IPS DF 6.9 (cell line): ENCODE measurements around the gene FIGN.

Experiments
- DNase-seq: peaks from one replicate; pipeline ENCODE4 v3.0.0-alpha.2; 2013; ENCODE audit warnings: low read depth, low spot score
- H3K27ac ChIP-seq: one replicate; pipeline ENCODE4 v1.5.1; 2013; ENCODE audit warnings: low read length, control low read depth
- H3K27me3 ChIP-seq: 2 replicates; pipeline ENCODE4 v1.6.1; 2013; ENCODE audit warnings: mild to moderate bottlenecking, low read length; ENCODE audit not compliant: control insufficient read depth, insufficient read depth
- H3K36me3 ChIP-seq: 2 replicates; pipeline ENCODE4 v1.6.1; 2013; ENCODE audit warnings: low read length; ENCODE audit not compliant: control insufficient read depth, insufficient read depth
- H3K4me1 ChIP-seq: 2 replicates; pipeline ENCODE4 v1.6.1; 2013; ENCODE audit warnings: low read length; ENCODE audit not compliant: control insufficient read depth, insufficient read depth
- H3K4me3 ChIP-seq: 2 replicates; pipeline ENCODE4 v1.5.1; 2013; ENCODE audit warnings: mild to moderate bottlenecking, low read length
- H3K9me3 ChIP-seq: 2 replicates; pipeline ENCODE4 v1.6.1; 2013; ENCODE audit warnings: low read length, inconsistent platforms; ENCODE audit not compliant: control insufficient read depth, insufficient read depth
- WGBS: extraction: QIAGEN DNeasy Blood & Tissue Kit; methylation state at CpG from one replicate; pipeline ENCODE4 v1.1.7; 2013; ENCODE audit warnings: mixed read lengths, missing lambda C conversion rate; ENCODE audit not compliant: insufficient read length, insufficient coverage; 5-methylcytosine and 5-hydroxymethylcytosine counted together

Gene FIGN

DNA sequence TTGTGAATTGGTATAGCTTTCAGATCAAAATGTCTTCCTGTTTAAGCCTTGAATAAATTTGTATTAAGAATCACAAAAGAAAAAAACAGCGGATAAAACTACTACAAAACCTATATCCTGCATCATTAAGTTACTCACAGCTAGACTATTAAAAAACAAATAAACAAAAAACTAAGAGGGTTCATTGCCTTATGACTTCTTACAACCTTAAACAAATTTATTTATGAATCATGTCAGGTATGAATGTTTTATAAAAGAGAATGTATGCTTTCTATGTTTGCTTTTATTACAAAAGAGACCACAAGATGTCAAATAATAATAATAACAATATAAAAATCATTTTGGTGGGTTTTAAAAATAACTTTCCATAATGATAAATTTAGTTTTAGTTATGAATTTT is 109.6 kb downstream of the FIGN start:
- no peak overlapping the region for H3K4me3 ChIP-seq
- DNase-seq: no peak
- H3K27ac ChIP-seq: no peak overlapping the region
- no peaks in the 10 kb centered on the region for H3K36me3 ChIP-seq
- H3K27me3 ChIP-seq: no peaks in the 10 kb centered on the region
- no peaks in the 10 kb centered on the region for H3K9me3 ChIP-seq
- H3K4me1 ChIP-seq: peaks cover 2% of the 10 kb centered on the region; the same call in 1 of the 2 replicates
- no CpG with 5 or more reads among the region's 1 CpG for WGBS

DNA sequence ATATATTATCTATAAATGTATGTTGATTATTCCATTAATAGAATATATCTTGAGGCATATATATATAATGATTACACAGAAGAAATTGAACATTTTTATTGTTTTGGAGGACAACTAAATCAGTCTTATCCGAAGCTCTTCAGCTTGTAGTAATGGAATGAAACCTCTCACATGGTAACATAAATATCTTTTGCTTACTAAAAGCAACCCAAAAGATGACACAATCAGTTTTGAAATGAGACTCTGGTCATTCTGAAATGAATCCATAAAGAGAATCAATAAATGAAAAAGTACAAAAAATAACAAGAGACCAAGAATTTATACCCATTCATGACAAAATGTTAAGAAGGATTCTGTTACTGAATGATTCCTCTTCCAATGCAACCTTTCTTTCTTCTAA is 110.2 kb downstream of the FIGN start:
- no CpG with 5 or more reads among the region's 1 CpG for whole genome bisulfite sequencing
- Histone ChIP-seq H3K4me1 (peaks cover 2% of the 10 kb centered on the region; the same call in 1 of the 2 replicates), H3K4me3 (no peak overlapping the region), H3K36me3 (no peaks in the 10 kb centered on the region), H3K9me3 (no peaks in the 10 kb centered on the region), H3K27ac (no peak overlapping the region), H3K27me3 (no peaks in the 10 kb centered on the region)
- no peak for DNase-seq

DNA sequence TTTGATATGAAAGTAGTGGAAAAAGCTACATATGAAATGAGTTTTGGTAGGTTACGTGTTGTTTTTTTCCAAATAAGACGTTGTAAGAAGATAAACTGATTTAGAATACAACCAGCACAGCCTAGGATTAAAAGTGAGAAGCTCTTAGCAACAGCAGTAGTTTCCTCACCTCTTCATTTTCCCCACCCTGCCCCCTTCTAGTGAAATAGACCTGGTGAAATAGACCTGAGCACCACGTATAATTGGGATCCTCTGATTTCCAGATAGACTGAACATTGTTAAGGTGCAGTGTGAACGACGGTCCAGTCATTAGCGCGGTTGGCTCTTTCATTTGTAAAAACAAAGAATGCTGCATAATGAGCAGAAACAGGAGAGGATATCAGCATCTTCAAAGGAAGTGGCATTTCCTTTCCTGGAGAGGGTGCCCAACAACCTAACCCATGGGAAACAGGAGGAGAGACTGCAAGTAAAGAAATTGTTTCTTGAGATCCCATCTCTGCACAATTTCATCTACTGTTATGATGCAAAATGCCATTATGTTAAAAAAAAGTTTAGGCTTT is 114.3 kb downstream of the FIGN start:
- H3K36me3 ChIP-seq: no peaks in the 10 kb centered on the region

DNA sequence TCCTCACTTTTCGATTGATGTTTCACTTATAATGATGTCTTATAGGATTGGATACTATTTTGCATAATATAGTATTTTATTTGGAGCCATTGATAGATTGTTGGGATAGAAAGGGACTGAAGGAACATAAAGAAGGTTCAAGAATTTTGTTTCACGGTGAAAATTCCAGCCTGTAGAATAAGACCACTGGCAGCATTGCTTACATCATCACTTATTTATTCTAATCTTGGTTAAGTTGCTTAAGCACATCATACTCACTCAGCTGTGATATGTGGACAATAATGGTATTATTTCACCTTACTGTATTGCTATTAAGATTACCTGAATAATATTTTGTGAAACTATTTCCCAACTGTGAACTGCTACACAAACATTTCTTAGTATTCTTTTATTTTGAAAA is 118.3 kb downstream of the FIGN start:
- no peaks in the 10 kb centered on the region for H3K9me3 ChIP-seq
- DNase-seq: no peak
- H3K27me3 ChIP-seq: no peaks in the 10 kb centered on the region
- H3K36me3 ChIP-seq: no peaks in the 10 kb centered on the region
- H3K4me3 ChIP-seq: no peak overlapping the region
- H3K27ac ChIP-seq: no peak overlapping the region
- no CpG with 5 or more reads among the region's 2 CpGs for WGBS
- H3K4me1 ChIP-seq: peaks cover 2% of the 10 kb centered on the region; the same call in 1 of the 2 replicates

More for the DNA sequence above, 114.3 kb downstream of the FIGN start:
- Histone ChIP-seq H3K9me3 (no peaks in the 10 kb centered on the region), H3K27ac (no peak overlapping the region), H3K4me1 (peaks cover 3% of the 10 kb centered on the region; the same call in 1 of the 2 replicates), H3K27me3 (no peaks in the 10 kb centered on the region), H3K4me3 (no peak overlapping the region)
- WGBS: 100% methylated on average over 1 of the region's 7 CpGs
- no peak for DNase-seq

DNA sequence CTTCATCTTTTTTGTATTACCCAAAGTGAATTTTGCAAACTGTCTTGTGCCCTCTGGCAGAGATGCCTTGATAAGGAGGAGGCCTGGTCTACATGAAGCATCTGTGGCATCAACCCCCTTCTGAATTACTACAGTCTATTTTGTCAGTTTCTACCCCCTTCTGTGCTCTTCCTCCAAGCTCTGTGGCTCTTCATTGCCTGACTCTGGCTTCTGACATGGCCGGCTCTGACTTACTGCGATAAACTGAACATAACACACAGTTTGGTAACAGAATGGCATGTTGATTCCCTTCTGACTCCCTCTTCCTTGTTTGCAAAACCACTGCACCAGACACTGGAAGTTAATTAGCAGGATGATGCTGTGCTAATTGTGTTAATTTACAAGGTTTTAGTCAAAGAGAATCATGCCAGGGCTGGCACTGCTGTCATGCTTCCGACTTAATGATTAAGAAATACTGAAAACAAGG is 122.5 kb downstream of the FIGN start:
- H3K9me3 ChIP-seq: no peaks in the 10 kb centered on the region
- WGBS: no CpG with 5 or more reads among the region's 3 CpGs
- H3K4me1 ChIP-seq: no peaks in the 10 kb centered on the region
- peaks cover 10% of the 10 kb centered on the region; the same call in 1 of the 2 replicates for H3K36me3 ChIP-seq
- H3K27me3 ChIP-seq: no peaks in the 10 kb centered on the region
- DNase-seq: no peak
- no peak overlapping the region for H3K4me3 ChIP-seq
- H3K27ac ChIP-seq: no peak overlapping the region

DNA sequence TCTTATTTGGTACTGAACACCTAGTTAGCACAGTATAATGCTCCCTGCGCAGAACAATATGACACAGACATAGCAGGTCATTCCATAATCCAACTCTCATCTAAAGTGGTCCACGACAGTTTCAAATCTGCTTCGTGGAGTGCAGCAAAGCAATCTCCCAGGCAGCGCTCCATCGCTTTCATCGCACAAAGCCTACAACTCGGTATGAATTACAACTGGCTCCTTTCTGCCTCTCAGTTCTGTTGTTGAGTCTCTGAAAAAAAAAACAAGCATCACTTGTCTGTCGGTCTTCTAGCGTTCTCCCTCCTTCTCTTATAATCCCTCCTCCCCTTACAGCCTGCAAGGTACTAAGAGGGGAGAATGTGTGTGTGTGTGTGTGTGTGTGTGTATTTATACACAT is 123.5 kb downstream of the FIGN start:
- no peaks in the 10 kb centered on the region for H3K4me1 ChIP-seq
- no peak overlapping the region for H3K4me3 ChIP-seq
- H3K27ac ChIP-seq: no peak overlapping the region
- H3K9me3 ChIP-seq: no peaks in the 10 kb centered on the region
- H3K27me3 ChIP-seq: no peaks in the 10 kb centered on the region
- peaks cover 10% of the 10 kb centered on the region; the same call in 1 of the 2 replicates for H3K36me3 ChIP-seq
- no CpG with 5 or more reads among the region's 9 CpGs for WGBS
- DNase-seq: no peak

DNA sequence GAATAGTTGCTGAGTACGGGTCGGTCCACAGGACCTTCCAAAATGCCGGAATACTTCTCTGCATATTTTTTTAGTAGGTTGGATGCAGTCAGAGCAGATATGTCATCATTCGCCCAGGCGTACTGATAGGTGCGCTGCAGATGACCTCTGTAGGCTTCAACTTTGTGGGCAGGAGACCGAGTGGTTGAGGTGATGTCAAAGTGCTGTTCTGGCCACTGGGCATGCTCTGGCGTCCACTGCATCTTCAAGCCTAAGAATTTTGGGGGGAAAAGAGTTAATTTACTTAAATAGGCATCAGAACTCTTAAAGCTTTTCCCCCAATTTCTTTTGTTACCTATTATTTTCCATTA is 124.3 kb downstream of the FIGN start:
- no peak overlapping the region for H3K4me3 ChIP-seq
- peaks cover 10% of the 10 kb centered on the region; the same call in 1 of the 2 replicates for H3K36me3 ChIP-seq
- no peaks in the 10 kb centered on the region for H3K9me3 ChIP-seq
- DNase-seq: no peak
- no peak overlapping the region for H3K27ac ChIP-seq
- no CpG with 5 or more reads among the region's 8 CpGs for WGBS
- no peaks in the 10 kb centered on the region for H3K4me1 ChIP-seq
- no peaks in the 10 kb centered on the region for H3K27me3 ChIP-seq

DNA sequence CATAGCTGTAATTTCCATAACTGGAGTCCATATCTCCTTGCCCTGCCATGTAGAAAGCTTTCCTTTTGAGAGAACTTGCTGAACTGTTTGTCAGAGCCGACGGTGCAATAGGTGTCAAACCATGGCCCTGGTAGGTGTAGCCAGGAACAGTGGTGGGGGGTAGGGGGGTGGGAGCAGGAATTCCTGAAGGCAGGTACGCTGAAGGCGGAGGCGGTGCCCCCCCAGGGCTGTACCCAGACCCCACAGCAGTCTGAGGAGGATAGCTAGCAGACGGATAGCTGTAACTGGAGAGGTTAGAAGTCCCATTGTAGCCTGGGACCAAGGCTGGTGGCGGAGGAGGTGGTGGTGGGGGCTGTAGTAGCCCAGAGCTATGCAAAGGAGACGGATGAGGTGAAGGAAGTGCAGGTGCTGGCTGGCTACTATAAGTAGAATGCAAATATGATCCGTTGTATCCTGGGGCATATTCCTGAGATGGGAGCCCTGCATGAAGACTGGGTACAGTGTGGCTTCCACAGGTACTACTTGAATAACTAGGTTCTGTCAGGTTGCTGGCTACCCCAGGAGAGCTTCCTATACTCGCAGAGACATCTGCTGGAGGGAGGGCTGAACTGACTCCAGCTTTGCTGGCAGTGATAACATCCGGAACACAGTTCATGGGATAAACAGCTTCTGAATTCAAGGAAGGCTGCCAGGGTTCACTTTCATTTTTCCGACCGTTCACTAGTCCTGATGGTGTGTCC is 124.8 kb downstream of the FIGN start:
- Histone ChIP-seq H3K36me3 (peaks cover 10% of the 10 kb centered on the region; the same call in 1 of the 2 replicates), H3K9me3 (no peaks in the 10 kb centered on the region), H3K27me3 (no peaks in the 10 kb centered on the region), H3K27ac (no peak overlapping the region), H3K4me3 (no peak overlapping the region), H3K4me1 (no peaks in the 10 kb centered on the region)
- DNase-seq: no peak
- WGBS: no CpG with 5 or more reads among the region's 13 CpGs

DNA sequence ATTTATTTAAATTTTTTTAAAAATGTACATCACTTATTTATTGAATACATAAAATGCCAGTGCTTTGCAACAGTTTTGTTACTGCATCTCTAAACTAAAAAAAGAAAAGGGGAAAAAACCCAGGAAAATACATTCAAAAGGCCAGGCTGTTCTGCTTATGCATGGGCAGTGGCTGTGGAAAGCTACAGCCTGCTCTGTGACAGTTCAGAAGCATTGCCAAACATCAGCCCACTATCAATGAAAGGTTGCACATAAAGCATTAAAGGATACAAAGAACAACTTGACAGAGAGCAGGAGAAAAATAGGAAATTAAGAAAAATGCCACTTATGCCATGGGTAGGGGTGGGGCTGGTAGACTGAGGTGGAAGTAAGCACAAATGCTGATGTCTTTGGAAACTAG is 128.2 kb downstream of the FIGN start:
- peaks cover 10% of the 10 kb centered on the region; the same call in 1 of the 2 replicates for H3K36me3 ChIP-seq
- no peak overlapping the region for H3K4me3 ChIP-seq
- H3K9me3 ChIP-seq: no peaks in the 10 kb centered on the region
- H3K27ac ChIP-seq: no peak overlapping the region
- no peak for DNase-seq
- no peaks in the 10 kb centered on the region for H3K27me3 ChIP-seq
- H3K4me1 ChIP-seq: no peaks in the 10 kb centered on the region

DNA sequence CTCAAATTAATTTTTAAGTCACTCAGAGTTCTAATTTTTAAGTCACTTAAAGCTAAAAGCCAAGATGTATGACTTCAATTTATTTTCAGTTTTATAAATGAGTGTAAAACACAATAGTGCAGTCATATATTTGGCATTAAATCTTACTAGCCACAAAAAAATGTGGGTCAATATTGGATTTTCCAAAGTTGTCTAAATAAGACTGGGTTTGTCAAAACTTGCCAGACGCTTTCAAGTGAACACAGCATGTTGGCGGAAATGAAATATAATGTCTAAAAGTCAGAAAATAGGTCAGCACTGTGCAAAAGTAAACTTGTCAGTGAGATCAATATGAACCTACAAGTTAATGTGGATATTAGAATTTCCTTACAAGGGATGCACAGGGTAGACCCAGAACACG is 128.9 kb downstream of the FIGN start:
- H3K36me3 ChIP-seq: peaks cover 10% of the 10 kb centered on the region; the same call in 1 of the 2 replicates
- no peak for DNase-seq
- no peak overlapping the region for H3K4me3 ChIP-seq
- H3K27me3 ChIP-seq: no peaks in the 10 kb centered on the region
- H3K9me3 ChIP-seq: no peaks in the 10 kb centered on the region
- H3K4me1 ChIP-seq: no peaks in the 10 kb centered on the region
- WGBS: no CpG with 5 or more reads among the region's 3 CpGs
- no peak overlapping the region for H3K27ac ChIP-seq

DNA sequence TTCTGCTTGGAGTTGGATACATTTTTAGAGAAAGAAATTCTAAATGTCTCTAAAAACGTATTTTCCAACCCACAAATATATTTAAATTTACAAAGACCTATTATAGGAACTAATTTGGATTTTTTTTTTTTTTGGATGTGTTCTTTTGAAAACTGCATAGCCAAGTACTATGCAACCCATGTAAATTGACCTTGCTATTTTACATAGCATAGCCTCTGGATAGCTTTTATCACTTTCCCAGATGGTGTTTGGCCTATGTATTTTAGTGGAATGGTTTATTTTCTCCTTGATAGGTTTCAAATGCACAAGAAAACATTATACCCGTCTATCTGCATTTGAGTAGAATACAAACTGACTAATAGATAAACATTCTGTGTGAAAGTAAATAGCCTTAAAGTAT is 130.0 kb downstream of the FIGN start:
- Histone ChIP-seq H3K27me3 (no peaks in the 10 kb centered on the region), H3K4me1 (no peaks in the 10 kb centered on the region), H3K27ac (no peak overlapping the region), H3K9me3 (no peaks in the 10 kb centered on the region), H3K36me3 (peaks cover 6% of the 10 kb centered on the region; the same call in 1 of the 2 replicates), H3K4me3 (no peak overlapping the region)
- no CpG with 5 or more reads among the region's 2 CpGs for WGBS
- DNase-seq: no peak
